ENCODE data around the gene UBE2E2. TPM values are rescaled to one million over a fixed set of nuclear protein-coding genes. Genes with fewer than 3 reads are reported as not detected.

UBE2E2 gene
- total RNA-seq, 1 experiment from 2014 or later = 38.6 TPM

DNA sequence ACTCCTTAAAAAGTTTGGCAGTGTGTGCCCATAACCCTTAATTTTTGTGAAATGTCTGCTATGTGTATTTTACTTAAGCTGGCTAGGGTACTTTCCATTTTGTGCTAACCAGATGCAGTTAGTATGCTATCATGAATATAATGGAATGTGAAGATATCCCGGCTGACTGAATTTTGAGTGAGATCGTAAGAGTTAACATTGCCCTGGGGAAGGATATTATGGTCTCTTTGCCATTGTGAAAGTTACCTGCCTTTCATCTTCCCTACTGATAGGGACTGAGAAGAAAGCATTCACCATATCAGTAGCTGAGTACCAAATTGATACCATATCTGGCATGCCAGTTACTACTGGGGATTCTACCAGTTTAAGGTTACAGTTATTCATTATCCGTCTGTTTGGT, 243.2 kb downstream of the UBE2E2 start:
- Histone ChIP-seq H2BK20ac (ENCODE audit: low read depth, low read length, poor library complexity, severe bottlenecking) (no peak overlapping the region), H3K18ac (ENCODE audit: insufficient read length, low read depth, low read length) (no peak overlapping the region), H3K4me2 (ENCODE audit: insufficient read depth, insufficient read length, low read length) (no peak overlapping the region), H3K79me2 (ENCODE audit: insufficient read depth, low read length) (0 out of 2 replicates have a peak, but pooled peaks cover 2% of the 10 kb centered on the region), H3K56ac (ENCODE audit: insufficient read length, low read depth, low read length) (no peak overlapping the region), H3K27ac (ENCODE audit: insufficient read length, low read depth, low read length) (no peak overlapping the region), H3K9me3 (ENCODE audit: control insufficient read depth, low read depth, low read length) (no peaks in the 10 kb centered on the region), H3K4me1 (ENCODE audit: insufficient read depth, low read length) (no peaks in the 10 kb centered on the region; the same call in 1 of the 2 replicates), H3K9ac (ENCODE audit: extremely low read depth, insufficient read length, low read length) (no peak overlapping the region), H3K14ac (ENCODE audit: insufficient read depth, low read length) (no peak overlapping the region), H3T11ph (ENCODE audit: low read length) (no peak overlapping the region), H3K23me2 (ENCODE audit: insufficient read length, low read depth, low read length, poor library complexity, severe bottlenecking) (no peaks in the 10 kb centered on the region), H4K5ac (ENCODE audit: insufficient read length, low read depth, low read length) (no peak overlapping the region), H4K91ac (ENCODE audit: insufficient read length, low read depth, low read length) (no peak overlapping the region), H3K23ac (ENCODE audit: insufficient read length, low read depth, low read length) (no peak overlapping the region), H3K27me3 (ENCODE audit: insufficient read depth, low read length) (no peaks in the 10 kb centered on the region), H2BK5ac (ENCODE audit: insufficient read length, low read length) (no peak overlapping the region), H2BK12ac (ENCODE audit: insufficient read length, low read depth, low read length) (no peak overlapping the region), H4K8ac (replicated peaks; ENCODE audit: insufficient read length, low read depth, low read length) (no peak overlapping the region), H2AK5ac (ENCODE audit: insufficient read length, low read length) (no peak overlapping the region), H2BK120ac (ENCODE audit: low read depth, low read length, poor library complexity, severe bottlenecking) (no peak overlapping the region), H2BK15ac (ENCODE audit: low read depth, low read length) (no peak overlapping the region), H4K20me1 (ENCODE audit: control insufficient read depth, insufficient read depth, insufficient read length) (no peaks in the 10 kb centered on the region), H2AFZ (ENCODE audit: low read length) (no peak overlapping the region), H3K79me1 (ENCODE audit: insufficient read depth, low read depth, low read length, poor library complexity, severe bottlenecking) (no peaks in the 10 kb centered on the region), H3K4ac (ENCODE audit: low read depth, low read length) (no peak overlapping the region)
- Mint-ChIP-seq H3K36me3 (ENCODE audit: insufficient read depth in 1 of 3, low read depth in 3 of 3) (no peaks in the 10 kb centered on the region), H3K27me3 (ENCODE audit: low read depth) (no peaks in the 10 kb centered on the region), H3K27ac (no peak overlapping the region), H3K9me3 (no peaks in the 10 kb centered on the region), H3K4me1 (peaks cover 7 to 30% of the 10 kb centered on the region in 2 experiments), H3K4me3 (no peak overlapping the region)
- no CpG with 5 or more reads among the region's 3 CpGs for WGBS (ENCODE audit: extremely low coverage, insufficient read length, low lambda C conversion rate)
- TF ChIP-seq, protein P1, sequence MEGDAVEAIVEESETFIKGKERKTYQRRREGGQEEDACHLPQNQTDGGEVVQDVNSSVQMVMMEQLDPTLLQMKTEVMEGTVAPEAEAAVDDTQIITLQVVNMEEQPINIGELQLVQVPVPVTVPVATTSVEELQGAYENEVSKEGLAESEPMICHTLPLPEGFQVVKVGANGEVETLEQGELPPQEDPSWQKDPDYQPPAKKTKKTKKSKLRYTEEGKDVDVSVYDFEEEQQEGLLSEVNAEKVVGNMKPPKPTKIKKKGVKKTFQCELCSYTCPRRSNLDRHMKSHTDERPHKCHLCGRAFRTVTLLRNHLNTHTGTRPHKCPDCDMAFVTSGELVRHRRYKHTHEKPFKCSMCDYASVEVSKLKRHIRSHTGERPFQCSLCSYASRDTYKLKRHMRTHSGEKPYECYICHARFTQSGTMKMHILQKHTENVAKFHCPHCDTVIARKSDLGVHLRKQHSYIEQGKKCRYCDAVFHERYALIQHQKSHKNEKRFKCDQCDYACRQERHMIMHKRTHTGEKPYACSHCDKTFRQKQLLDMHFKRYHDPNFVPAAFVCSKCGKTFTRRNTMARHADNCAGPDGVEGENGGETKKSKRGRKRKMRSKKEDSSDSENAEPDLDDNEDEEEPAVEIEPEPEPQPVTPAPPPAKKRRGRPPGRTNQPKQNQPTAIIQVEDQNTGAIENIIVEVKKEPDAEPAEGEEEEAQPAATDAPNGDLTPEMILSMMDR (conservative IDR thresholded peaks at IDR 0.05) = no peak
- DNase-seq = no peak

All from H9 (cell line).